ENCODE measurements around the gene POLD4. TPM values are rescaled to one million over a fixed set of nuclear protein-coding genes. Genes with fewer than 3 reads are reported as not detected.
"Not testable (repeated sequence)": the region's sequence is repeated elsewhere in the genome, so short reads cannot be mapped to it uniquely, and the experiment has no call there.

POLD4 gene
- total RNA-seq = 10 to 100 TPM; 52.7 to 53.7 TPM

DNA sequence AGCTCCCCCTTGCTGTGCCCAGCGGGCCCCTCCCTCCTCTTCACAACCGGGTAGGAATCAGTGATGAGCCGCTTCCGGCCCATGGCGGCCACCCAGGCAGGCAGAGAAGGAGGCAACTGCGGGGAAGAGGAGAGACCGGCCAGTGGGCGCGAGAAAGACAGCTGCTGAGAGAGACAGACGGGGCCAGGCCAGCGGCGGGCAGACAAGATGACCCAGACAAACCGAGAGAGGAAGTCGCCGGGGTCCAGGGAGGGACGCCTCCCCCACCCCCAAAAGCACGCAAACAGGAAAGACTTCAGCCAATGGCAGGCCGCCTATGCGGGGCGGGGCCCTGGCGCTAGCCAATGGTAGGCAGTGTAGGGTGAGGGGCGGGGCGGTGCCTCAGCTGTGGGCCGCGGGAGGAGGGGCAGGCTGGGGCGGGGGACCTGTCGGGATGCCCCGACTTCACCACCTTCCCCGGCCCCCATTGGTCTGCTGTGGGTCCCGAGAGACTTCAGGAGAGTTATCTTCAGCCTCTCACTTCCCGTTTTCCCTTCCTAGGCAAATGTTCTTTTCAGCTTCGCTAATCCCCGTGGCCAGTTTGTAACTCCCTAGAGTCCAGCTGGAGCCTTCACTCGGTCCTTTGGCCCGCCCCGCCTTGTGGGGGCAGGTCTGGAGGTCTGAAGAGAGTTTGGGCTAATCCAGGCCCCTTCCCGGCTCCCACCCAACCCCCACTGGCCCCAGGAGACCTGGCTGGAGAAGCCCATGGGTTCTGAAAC is at the start of gene POLD4:
Gene POLD4 (minus strand): TSS at position 230 of the 758 bp plus-strand sequence. CDS start 147 bp downstream, at position 83.
- ChIA-PET POLR2A (interaction anchor here (0.6 to 1.1 kb wide), 3 partner anchors 43 to 273 kb away, joined by 3 to 5 read pairs (median 4); no protein-coding TSS in a partner anchor), CTCF (interaction anchor here (0.7 to 30.3 kb wide), 12 partner anchors 8 to 121 kb away, joined by 3 to 841 read pairs (median 4); partner anchors contain the start of genes CLCF1, PPP1CA, RAD9A and TBC1D10C)
- peaks cover 36% of the 10 kb centered on the region for H3K4me1 Mint-ChIP-seq
- peak; percentile 97 for DNase-seq
- H3K9me3 Mint-ChIP-seq = no peaks in the 10 kb centered on the region
- peaks cover 8% of the 10 kb centered on the region for H3K36me3 Mint-ChIP-seq (ENCODE audit: low read depth)
- H3K27me3 Mint-ChIP-seq = peaks cover 8% of the 10 kb centered on the region
- H3K4me3 Mint-ChIP-seq = peak within 1 kb of the TSS; percentile 89
- H3K27ac Mint-ChIP-seq = peak within 1 kb of the TSS; percentile 99

DNA sequence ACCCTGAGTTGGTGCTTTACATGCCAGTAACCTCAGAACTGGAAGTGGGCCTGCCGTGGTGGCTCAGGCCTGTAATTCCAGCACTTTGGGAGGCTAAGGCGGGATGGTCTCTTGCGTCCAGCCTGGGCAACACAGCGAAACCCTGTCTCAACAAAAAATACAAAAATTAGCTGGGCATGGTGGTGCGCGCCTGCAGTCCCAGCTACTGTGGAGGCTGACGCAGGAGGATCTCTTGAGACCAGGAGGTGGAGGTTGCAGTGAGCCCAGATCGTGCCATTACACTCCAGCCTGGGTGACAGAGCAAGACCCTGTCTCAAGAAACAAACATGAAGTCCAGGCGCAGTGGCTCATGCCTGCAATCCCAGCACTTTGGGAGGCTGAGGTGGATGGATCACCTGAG is 49.7 kb upstream of the POLD4 start:
- not testable (repeated sequence) for H3K27me3 Mint-ChIP-seq, H3K9me3 Mint-ChIP-seq, DNase-seq
- H3K27ac Mint-ChIP-seq = peak overlapping the region; percentile 97
- peaks cover 62% of the 10 kb centered on the region for H3K4me1 Mint-ChIP-seq
- ChIA-PET CTCF (interaction anchor here (0.6 to 38.4 kb wide), 17 partner anchors 10 to 226 kb away, joined by 3 to 841 read pairs (median 7); partner anchors contain the start of genes CLCF1, NUDT8, POLD4 and PTPRCAP), POLR2A (interaction anchor here (0.5 to 1.1 kb wide), 3 partner anchors 34 to 66 kb away, joined by 3 to 7 read pairs (median 5); partner anchors contain the start of gene PTPRCAP)
- H3K36me3 Mint-ChIP-seq (ENCODE audit: low read depth) = peaks cover 60% of the 10 kb centered on the region
- H3K4me3 Mint-ChIP-seq = peak overlapping the region; percentile 95

DNA sequence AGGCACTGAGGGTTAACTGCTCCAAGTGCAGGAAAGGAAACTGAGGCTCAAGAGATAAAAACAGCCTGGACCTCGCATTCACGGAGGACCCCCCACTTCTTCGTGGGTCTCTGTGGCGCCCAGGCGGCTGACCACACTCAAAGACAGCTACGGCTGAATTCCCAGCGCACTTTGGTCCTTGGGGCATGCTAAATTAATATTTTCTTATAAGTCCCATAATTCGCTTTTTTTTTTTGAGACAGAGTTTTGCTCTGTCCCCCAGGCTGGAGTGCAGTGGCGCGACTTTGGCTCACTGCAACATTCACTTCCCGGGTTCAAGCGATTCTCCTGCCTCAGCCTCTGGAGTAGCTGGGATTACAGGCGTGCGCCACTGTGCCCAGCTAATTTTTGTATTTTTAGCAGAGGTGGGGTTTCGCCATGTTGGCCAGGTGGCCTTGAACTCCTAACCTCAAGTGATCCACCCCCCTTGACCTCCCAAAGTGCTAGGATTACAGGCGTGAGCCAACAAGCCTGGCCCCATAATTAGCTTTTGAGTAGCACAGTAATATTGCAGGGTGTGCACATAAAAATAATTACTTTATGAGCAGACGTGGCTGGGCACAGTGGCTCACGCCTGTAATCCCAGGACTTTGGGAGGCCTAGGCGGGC is 49.0 kb upstream of the POLD4 start:
- DNase-seq, H3K9me3 Mint-ChIP-seq, H3K27me3 Mint-ChIP-seq: not testable (repeated sequence)
- peak overlapping the region; percentile 97 for H3K27ac Mint-ChIP-seq
- peaks cover 62% of the 10 kb centered on the region for H3K4me1 Mint-ChIP-seq
- peaks cover 59% of the 10 kb centered on the region for H3K36me3 Mint-ChIP-seq (ENCODE audit: low read depth)
- ChIA-PET CTCF (interaction anchor here (0.6 to 38.4 kb wide), 31 partner anchors 10 to 283 kb away, joined by 3 to 841 read pairs (median 7); partner anchors contain the start of genes CARNS1, CLCF1, KDM2A and NUDT8), POLR2A (interaction anchor here (0.6 to 2.2 kb wide), 4 partner anchors 10 to 161 kb away, joined by 6 to 10 read pairs (median 6); partner anchors contain the start of genes PTPRCAP, RAD9A and TMEM134)
- H3K4me3 Mint-ChIP-seq = peak overlapping the region; percentile 95

DNA sequence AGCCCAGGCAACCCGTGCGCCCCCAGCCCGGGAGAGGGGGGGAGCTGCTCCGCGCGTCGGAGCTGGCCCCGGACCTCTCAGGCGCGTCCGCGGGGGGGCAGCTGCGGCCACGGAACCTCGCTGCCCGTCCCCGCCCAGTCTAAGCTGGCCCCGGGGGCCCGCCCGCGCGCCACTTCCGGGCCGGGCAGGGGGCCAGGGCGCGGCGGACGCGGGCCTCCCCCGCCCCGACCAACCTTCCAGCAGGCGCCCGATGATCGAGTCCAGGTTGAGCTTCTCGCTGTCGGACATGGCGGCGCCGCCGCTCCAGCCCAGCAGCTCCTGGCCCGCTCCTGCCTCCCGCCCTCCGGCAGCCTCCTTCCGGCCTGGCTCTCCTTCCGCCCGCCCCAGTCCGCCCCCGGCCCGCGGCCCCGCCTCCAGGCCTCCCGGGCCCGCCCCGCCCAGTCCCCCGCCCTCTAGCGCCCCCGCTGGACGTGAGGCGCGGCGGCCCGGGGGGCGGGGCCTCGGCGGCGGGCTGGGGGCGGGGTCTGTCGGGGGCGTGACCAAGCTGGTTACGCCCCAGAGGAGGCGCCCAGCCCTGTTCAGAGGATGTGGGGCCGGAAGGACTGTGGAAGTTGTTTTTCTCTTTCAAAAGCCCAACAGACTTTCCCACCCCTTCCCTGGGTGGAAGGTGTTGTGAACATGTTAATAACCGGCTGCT is 48.3 kb upstream of the POLD4 start, which contains the start of gene PPP1CA:
Gene PPP1CA (minus strand): TSS at position 364 of the 697 bp plus-strand sequence. CDS start 76 bp downstream, at position 288.
- Mint-ChIP-seq H3K27ac (peak within 1 kb of the TSS; percentile 97), H3K36me3 (ENCODE audit: low read depth) (peaks cover 58% of the 10 kb centered on the region), H3K4me3 (peak within 1 kb of the TSS; percentile 95), H3K9me3 (no peaks in the 10 kb centered on the region), H3K27me3 (no peaks in the 10 kb centered on the region), H3K4me1 (peaks cover 61% of the 10 kb centered on the region)
- CTCF ChIA-PET = interaction anchor here (0.5 to 38.4 kb wide), 44 partner anchors 10 to 282 kb away, joined by 3 to 841 read pairs (median 5); partner anchors contain the start of genes AIP, CARNS1, CLCF1 and KDM2A
- peak; percentile 90 for DNase-seq
- POLR2A ChIA-PET = interaction anchor here (0.6 to 2.2 kb wide), 5 partner anchors 10 to 161 kb away, joined by 6 to 10 read pairs (median 6); partner anchors contain the start of genes PTPRCAP, RAD9A and TMEM134

DNA sequence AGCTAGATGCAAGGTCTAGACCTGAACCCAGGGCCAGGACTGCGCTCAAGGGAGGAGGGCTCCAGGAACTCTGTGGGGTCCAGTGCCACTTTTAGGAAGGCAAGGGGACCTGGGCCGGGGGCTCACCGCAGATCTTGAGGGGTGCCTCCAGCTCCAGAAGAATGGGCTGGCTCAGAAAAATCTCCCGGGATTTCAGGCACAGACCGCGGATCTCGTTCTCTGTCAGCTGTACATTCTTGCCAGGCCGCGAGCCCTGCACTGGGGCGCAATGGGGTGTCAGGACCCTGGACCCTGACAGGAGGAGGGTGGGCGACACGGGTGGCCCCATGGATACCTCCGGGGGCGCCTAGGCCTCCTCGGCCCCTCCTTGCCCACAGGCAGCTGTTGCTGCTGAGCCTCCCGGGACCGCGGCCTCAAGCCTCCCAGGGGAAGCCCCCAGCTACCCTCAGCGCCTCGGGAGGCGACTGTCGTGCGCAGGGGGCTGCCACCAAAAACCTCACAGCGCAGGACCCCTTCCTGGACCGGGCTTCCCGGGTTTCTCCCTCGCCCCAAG is 47.7 kb upstream of the POLD4 start:
- H3K27ac Mint-ChIP-seq = peak overlapping the region; percentile 63
- CTCF ChIA-PET = interaction anchor here (0.5 to 38.4 kb wide), 41 partner anchors 9 to 228 kb away, joined by 3 to 841 read pairs (median 5); partner anchors contain the start of genes AIP, CARNS1, CLCF1 and NUDT8
- H3K27me3 Mint-ChIP-seq = no peaks in the 10 kb centered on the region
- H3K36me3 Mint-ChIP-seq (ENCODE audit: low read depth) = peaks cover 56% of the 10 kb centered on the region
- POLR2A ChIA-PET = interaction anchor here (0.7 to 2.2 kb wide), 4 partner anchors 9 to 68 kb away, joined by 6 to 10 read pairs (median 6); partner anchors contain the start of genes PTPRCAP, RAD9A and TMEM134
- peak overlapping the region; percentile 85 for H3K4me3 Mint-ChIP-seq
- H3K9me3 Mint-ChIP-seq = no peaks in the 10 kb centered on the region
- peaks cover 60% of the 10 kb centered on the region for H3K4me1 Mint-ChIP-seq
- DNase-seq = no peak

DNA sequence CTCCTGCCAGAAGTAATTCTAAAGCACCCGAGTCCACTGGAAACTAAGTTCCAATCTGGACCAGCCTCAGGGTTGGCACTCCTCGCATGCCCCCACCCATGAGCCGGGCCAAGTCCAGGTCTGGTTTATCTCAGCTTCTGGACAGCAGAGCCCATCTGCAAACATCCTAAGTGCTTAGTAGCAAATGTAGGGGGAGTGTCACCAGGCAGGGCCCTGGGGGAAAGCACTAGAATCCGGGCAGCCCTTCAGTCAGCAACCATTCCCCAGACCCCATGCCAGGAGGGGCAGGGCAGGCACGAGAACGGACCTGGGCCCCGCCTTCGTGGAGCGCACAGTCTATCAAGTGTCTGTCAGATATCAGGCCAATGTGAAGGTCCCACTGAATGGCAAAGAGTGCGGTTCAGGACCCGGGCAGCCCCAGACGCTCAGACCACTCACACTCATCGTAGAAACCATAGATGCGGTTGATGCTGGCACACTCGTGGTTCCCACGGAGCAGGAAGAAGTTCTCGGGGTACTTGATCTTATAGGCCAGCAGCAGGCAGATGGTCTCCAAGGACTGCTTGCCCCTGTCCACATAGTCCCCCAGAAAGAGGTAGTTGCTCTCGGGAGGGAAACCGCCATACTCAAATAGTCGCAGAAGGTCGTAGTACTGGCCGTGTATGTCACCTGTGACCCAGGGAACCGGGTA is 47.0 kb upstream of the POLD4 start:
- Mint-ChIP-seq H3K27ac (peak overlapping the region; percentile 63), H3K4me3 (peak overlapping the region; percentile 85), H3K36me3 (ENCODE audit: low read depth) (peaks cover 53% of the 10 kb centered on the region), H3K9me3 (no peaks in the 10 kb centered on the region), H3K4me1 (peaks cover 55% of the 10 kb centered on the region), H3K27me3 (no peaks in the 10 kb centered on the region)
- DNase-seq = no peak
- ChIA-PET CTCF (interaction anchor here (0.6 to 38.4 kb wide), 24 partner anchors 8 to 318 kb away, joined by 3 to 841 read pairs (median 6); partner anchors contain the start of genes AIP, CARNS1, CLCF1 and PITPNM1), POLR2A (interaction anchor here (0.6 to 2.2 kb wide), 3 partner anchors 8 to 170 kb away, joined by 3 to 10 read pairs (median 6); partner anchors contain the start of genes PTPRCAP and RAD9A)

DNA sequence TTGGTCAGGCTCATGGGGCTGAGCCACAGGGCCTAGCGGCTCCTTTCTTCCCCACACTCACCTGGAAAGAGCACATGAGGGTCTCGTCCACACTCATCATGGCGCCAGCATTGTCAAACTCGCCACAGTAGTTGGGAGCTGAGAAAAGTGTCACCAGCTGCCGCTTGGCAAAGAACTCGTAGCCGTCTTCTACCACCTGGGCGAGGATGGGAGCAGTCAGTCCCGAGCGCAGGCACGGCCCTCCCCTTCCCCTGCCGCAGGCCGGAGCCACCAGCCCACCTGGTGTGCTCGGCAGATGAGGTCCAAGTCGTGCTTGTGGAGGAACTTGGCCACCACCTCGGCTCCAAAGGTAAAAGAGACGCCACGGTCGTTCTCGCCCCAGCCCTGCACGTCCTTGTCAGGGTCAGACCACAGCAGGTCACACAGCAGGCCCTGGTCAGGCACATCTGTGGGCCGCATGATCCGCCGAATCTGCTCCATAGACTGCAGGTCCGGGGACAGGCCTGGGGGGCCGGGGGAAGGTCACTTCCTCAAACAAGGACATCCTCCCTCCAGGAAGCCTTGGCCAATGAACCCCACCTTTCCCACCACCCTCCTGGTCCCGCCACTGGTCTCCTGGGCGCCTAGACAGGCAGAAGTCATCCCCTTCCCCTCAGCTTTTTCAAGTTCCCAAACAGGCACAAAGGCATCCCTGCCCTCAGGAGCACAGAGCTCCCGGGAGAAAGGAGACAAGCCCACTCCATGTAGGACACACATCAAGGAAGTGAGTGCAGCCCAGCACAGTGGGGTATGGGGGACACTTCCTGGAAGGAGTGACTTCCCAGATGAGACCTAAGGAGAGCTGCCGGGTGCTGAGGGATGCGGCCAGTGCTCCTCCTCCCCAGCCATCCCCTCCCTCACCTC is 45.6 kb upstream of the POLD4 start:
- Mint-ChIP-seq H3K4me1 (peaks cover 55% of the 10 kb centered on the region), H3K27ac (peak overlapping the region; percentile 36)
- POLR2A ChIA-PET = interaction anchor here (0.6 kb wide), 1 partner anchor 209 kb away, joined by 5 read pairs; no protein-coding TSS in a partner anchor

DNA sequence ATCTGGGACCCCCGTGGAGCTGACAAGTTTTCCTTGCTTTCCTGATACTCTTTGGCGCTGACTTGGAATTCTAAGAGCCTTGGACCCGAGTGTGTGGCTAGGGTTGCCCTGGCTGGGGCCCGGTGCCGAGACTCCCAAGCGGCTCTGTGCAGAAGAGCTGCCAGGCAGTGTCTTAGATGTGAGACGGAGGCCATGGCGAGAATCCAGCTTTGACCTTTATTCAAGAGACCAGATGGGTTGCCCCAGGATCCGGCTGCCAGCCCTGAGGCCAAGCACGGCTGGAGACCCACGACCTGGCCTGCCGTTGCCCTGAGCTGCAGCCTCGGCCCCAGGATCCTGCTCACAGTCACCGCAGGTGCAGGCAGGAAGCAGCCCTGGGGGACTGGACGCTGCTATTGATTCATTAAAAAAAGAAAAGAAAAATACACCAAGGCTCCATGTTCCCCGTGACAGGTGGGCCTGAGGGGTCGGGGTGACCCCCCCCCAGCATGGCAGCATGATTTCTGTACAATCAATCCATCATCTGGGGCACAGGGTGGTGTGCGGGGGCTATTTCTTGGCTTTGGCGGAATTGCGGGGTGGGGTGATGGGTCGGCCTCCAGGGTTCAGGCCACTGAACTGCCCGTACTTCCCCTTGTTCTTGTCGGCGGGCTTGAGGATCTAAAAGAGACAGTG is 44.8 kb upstream of the POLD4 start:
- Mint-ChIP-seq H3K9me3 (no peaks in the 10 kb centered on the region), H3K27me3 (no peaks in the 10 kb centered on the region), H3K36me3 (ENCODE audit: low read depth) (peaks cover 46% of the 10 kb centered on the region), H3K4me3 (no peak overlapping the region), H3K27ac (peak overlapping the region; percentile 36), H3K4me1 (peaks cover 56% of the 10 kb centered on the region)
- CTCF ChIA-PET = interaction anchor here (1.0 to 38.4 kb wide), 5 partner anchors 9 to 35 kb away, joined by 3 to 841 read pairs (median 3); partner anchors contain the start of genes CLCF1 and POLD4
- DNase-seq = no peak
- POLR2A ChIA-PET = no interaction called here

More for the DNA sequence above, 45.6 kb upstream of the POLD4 start:
- Mint-ChIP-seq H3K4me3 (peak overlapping the region; percentile 40), H3K9me3 (no peaks in the 10 kb centered on the region), H3K36me3 (ENCODE audit: low read depth) (peaks cover 45% of the 10 kb centered on the region), H3K27me3 (no peaks in the 10 kb centered on the region)
- CTCF ChIA-PET = interaction anchor here (2.0 to 38.4 kb wide), 2 partner anchors 16 to 35 kb away, joined by 11 to 841 read pairs; partner anchors contain the start of genes CLCF1 and POLD4
- DNase-seq = no peak

DNA sequence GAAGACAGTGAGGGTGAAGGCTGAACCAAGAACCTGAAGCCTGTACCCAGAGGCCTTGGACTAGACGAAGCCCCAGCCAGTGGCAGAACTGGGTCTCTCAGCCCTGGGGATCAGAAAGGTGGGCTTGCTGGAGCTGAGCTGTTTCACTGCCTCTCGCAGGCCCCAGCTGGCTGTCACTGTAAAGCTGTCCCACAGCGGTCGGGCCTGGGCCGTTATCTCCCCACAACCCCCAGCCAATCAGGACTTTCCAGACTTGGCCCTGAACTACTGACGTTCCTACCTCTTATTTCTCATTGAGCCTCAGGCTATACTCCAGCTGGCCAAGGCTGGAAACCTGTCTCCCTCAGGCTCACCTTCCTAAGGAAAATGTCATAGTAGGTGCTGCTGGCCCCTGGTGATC is 44.2 kb upstream of the POLD4 start:
- Mint-ChIP-seq H3K4me1 (peaks cover 56% of the 10 kb centered on the region), H3K9me3 (no peaks in the 10 kb centered on the region), H3K4me3 (no peak overlapping the region), H3K36me3 (ENCODE audit: low read depth) (peaks cover 48% of the 10 kb centered on the region), H3K27ac (no peak overlapping the region), H3K27me3 (no peaks in the 10 kb centered on the region)
- POLR2A ChIA-PET = no interaction called here
- no peak for DNase-seq
- CTCF ChIA-PET = interaction anchor here (1.0 to 38.4 kb wide), 5 partner anchors 8 to 34 kb away, joined by 3 to 841 read pairs (median 3); partner anchors contain the start of genes CLCF1 and POLD4
